ENCODE results near the gene TOX2. TPM values are rescaled to one million over a fixed set of nuclear protein-coding genes. Genes with fewer than 3 reads are reported as not detected.

Gene TOX2
- total and polyA plus RNA-seq, 2 of the 4 experiments (the other 2 are of a cell fraction), result 1.3 to 17.5 TPM

DNA sequence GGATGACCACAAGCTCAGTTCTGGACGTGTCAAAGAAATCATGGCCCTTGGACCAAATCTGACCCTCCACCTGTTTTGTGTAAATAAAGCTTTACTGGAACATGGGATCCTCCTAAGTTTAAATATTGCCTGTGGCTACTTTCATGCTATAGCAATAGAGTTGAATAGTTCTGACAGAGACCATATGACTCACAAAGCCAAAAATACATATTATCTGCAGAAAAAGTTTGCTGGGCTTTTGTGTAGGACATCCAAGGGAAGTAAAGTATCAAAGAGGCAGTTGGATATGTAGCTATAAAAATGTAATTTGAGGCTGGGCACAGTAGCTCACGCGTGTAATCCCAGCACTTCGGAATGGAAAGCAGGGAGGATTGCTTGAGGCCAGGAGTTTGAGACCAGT, 78.9 kb downstream of the TOX2 start:
- Histone ChIP-seq H2BK5ac (ENCODE audit: low read depth, low read length, poor library complexity, severe bottlenecking) (no peak overlapping the region), H4K5ac (ENCODE audit: low read depth, low read length) (no peak overlapping the region), H2AK9ac (replicated peaks; ENCODE audit: low read depth, low read length, poor library complexity) (no peak overlapping the region), H3K27ac (ENCODE audit: insufficient read depth, low read length) (no peak overlapping the region), H2AFZ (replicated peaks; ENCODE audit: low read length, poor library complexity) (no peak overlapping the region), H3K27me3 (ENCODE audit: control insufficient read depth, insufficient read depth, low read length) (no peaks in the 10 kb centered on the region), H3K4me2 (ENCODE audit: low read depth, low read length) (no peak overlapping the region), H3K18ac (ENCODE audit: low read depth, low read length) (no peak overlapping the region), H3K56ac (ENCODE audit: extremely low read depth, insufficient read depth, low read length) (no peak overlapping the region), H3K36me3 (ENCODE audit: control insufficient read depth, insufficient read depth, low read length) (0 out of 2 replicates have a peak, but pooled peaks cover 2% of the 10 kb centered on the region), H3K4ac (ENCODE audit: low read depth, low read length) (no peak overlapping the region), H2AK5ac (ENCODE audit: low read depth, low read length) (no peak overlapping the region), H3K9ac (ENCODE audit: low read depth, low read length) (no peak overlapping the region), H3K9me1 (ENCODE audit: insufficient read depth, low read length) (peaks cover 29% of the 10 kb centered on the region), H3K79me1 (ENCODE audit: low read depth in 1 of 2, low read length in 2 of 2) (peaks cover 25 to 73% of the 10 kb centered on the region in 2 experiments), H2BK120ac (ENCODE audit: low read depth, low read length) (no peak overlapping the region), H4K91ac (ENCODE audit: insufficient read depth, low read depth, low read length) (no peak overlapping the region), H2BK20ac (ENCODE audit: low read depth, low read length) (no peak overlapping the region), H4K8ac (ENCODE audit: low read depth in 2 of 2, low read length in 2 of 2) (no peak overlapping the region), H3K4me1 (ENCODE audit: control insufficient read depth, insufficient read depth, low read length) (peaks cover 5% of the 10 kb centered on the region; the same call in 1 of the 2 replicates), H4K20me1 (ENCODE audit: insufficient read depth, low read length) (peaks cover 26% of the 10 kb centered on the region; the same call in 1 of the 2 replicates), H3K4me3 (ENCODE audit: insufficient read depth, low read depth, low read length) (no peak overlapping the region), H3K9me3 (ENCODE audit: control insufficient read depth, insufficient read depth, low read length) (peaks cover 2% of the 10 kb centered on the region; the same call in 1 of the 2 replicates), H2BK15ac (ENCODE audit: low read depth, low read length) (no peak overlapping the region), H3K14ac (replicated peaks; ENCODE audit: low read depth, low read length) (no peak overlapping the region), H3K23ac (ENCODE audit: low read depth, low read length) (no peak overlapping the region)
- ChIA-PET POLR2A (ENCODE audit: unreplicated experiment) (no interaction called here), CTCF (no interaction called here)
- TF ChIP-seq MAFK (IDR thresholded peaks at IDR 0.05; ENCODE audit: low read depth, low read length), result no peak
- no peak for TF ChIP-seq RFX5 (IDR thresholded peaks at IDR 0.05; ENCODE audit: low read depth, low read length)
- no peak for TF ChIP-seq CHD1 (IDR thresholded peaks at IDR 0.05; ENCODE audit: low read depth, low read length)
- TF ChIP-seq POLR2A (IDR thresholded peaks at IDR 0.05; ENCODE audit: low read depth, low read length), result no peak
- TF ChIP-seq, protein P1, sequence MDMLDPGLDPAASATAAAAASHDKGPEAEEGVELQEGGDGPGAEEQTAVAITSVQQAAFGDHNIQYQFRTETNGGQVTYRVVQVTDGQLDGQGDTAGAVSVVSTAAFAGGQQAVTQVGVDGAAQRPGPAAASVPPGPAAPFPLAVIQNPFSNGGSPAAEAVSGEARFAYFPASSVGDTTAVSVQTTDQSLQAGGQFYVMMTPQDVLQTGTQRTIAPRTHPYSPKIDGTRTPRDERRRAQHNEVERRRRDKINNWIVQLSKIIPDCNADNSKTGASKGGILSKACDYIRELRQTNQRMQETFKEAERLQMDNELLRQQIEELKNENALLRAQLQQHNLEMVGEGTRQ (IDR thresholded peaks at IDR 0.05; ENCODE audit: low read depth, low read length), result no peak
- no peak for TF ChIP-seq BHLHE40 (IDR thresholded peaks at IDR 0.05; ENCODE audit: low read depth, low read length)
- no peak for TF ChIP-seq MAZ (IDR thresholded peaks at IDR 0.05; ENCODE audit: borderline replicate concordance, low read depth, low read length)
- no peak for TF ChIP-seq CEBPB (IDR thresholded peaks at IDR 0.05; ENCODE audit: low read depth, low read length)
- TF ChIP-seq RCOR1 (IDR thresholded peaks at IDR 0.05; ENCODE audit: insufficient replicate concordance, low read length), result no peak
- TF ChIP-seq FOS (IDR thresholded peaks at IDR 0.05; ENCODE audit: low read depth, low read length), result no peak
- no peak for TF ChIP-seq CTCF (conservative IDR thresholded peaks at IDR 0.05; ENCODE audit: low read depth, low read length)
- intact Hi-C loops (cut with micrococcal nuclease), result no loop called here
- DNase-seq (peak; percentile 31), ATAC-seq (ENCODE audit: low read depth) (peak; percentile 49; the same call in 1 of the 2 replicates)
- BruUV-seq (replicated peaks), result no TSS peak
- in situ Hi-C loops (cut with MboI; ENCODE audit: low sequenced_read_pairs), result no loop called here
- dilution Hi-C loops (cut with HindIII; ENCODE audit: low sequenced_read_pairs, unreplicated experiment), result no loop called here
- WGBS, 2 experiments (ENCODE audit: extremely low coverage in 2 of 2, insufficient read length in 1 of 2), result 94% methylated on average over 3 of the region's 4 CpGs; no CpG with 5 or more reads in 1 of the 2 experiments

Measured in IMR-90 (cell line).